GM18909 (cell line): Measurements from ENCODE around the gene CDC42EP2.
"Not testable (repeated sequence)": the region's sequence is repeated elsewhere in the genome, so short reads cannot be mapped to it uniquely, and the experiment has no call there.

Experiments
- ATAC-seq: cut with Tn5 transposase; IDR thresholded peaks from one replicate; pipeline ENCODE4 v1.9.1; 2021; ENCODE audit warnings: mild to moderate bottlenecking; ENCODE audit not compliant: unreplicated experiment, poor library complexity

Gene CDC42EP2

DNA sequence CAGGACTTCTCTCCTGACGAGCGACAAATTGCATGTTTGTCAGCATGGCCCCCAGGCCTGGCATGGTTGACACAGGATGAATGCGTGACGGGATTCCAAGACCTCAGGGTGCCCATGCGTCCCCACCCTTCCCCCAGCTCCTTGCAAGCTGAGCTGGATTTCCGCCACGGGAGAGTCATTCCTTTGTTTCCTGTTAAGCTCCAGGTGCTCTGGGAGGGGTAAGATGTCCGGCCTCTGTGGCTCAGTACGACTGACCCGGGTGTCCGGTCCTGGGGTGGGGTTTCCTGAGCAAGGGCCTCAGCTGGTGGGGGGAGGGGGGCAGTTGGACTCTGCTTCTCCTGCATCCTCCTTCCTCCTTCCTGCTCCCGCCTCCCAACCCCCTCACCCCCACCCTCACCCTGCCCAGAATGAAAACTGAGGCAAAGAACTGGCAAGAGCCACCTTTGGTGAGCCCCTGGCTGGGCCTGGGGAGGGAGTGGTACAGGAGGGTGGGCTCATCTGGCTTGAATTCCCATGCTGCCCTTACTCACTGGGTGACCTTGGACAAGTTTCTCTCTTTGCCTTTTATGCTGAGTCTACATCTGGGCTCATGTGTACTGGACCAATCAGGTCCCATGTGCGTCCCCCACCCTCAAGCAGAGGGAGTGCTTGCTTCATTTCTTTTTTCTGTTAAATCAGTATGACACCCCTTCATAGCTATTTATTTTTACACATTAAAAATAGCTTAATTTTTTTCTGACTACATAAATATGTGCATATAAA is 2.5 kb downstream of the CDC42EP2 start:
- ATAC-seq: no peak

GRCh38 chr11:65320386-65321075 is 5.9 kb downstream of the CDC42EP2 start:
- ATAC-seq: no peak

- ATAC-seq: no peak
Observed at GRCh38 chr11:65321076-65321475, 6.4 kb downstream of the CDC42EP2 start.

GRCh38 chr11:65321828-65322485 is 7.3 kb downstream of the CDC42EP2 start:
- no peak for ATAC-seq

GRCh38 chr11:65323813-65324212 is 9.1 kb downstream of the CDC42EP2 start:
- ATAC-seq: no peak

DNA sequence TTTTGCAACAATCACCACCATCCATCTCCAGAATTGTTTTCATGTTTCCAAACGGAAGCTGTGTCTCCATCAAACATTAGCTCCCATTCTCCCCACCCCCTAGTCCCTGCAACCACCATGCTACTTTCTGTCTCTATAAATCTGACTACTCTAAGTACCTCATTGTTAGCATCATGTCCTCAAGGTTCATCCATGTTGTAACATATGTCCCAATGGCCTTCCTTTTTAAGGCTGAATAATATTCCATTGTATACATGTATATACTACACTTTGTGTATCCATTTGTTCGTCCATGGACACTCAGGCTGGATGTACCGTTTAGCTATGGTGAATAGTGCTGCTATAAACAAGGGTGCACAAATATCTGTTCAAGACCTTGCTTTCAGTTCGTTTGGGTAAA is 10.8 kb downstream of the CDC42EP2 start:
- ATAC-seq: no peak

DNA sequence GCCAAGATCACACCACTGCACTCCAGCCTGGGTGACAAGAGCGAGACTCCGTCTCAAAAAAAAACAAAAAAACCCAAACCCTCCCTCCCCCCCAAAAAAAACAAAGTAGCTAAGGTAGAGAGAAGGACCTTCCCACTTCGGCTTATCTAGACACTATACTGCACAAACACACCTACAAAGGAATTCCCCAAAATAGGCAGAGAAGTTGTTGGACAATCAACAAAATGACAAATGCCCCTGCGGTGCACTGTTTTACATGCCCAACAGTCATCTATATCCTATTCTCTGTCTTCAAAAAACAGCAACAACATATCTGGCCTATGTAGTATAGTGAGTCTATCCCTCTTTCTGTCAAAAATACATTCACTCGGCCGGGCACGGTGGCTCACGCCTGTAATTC is 12.4 kb downstream of the CDC42EP2 start:
- ATAC-seq: no peak

GRCh38 chr11:65329478-65329877 is 14.8 kb downstream of the CDC42EP2 start:
- ATAC-seq: no peak

DNA sequence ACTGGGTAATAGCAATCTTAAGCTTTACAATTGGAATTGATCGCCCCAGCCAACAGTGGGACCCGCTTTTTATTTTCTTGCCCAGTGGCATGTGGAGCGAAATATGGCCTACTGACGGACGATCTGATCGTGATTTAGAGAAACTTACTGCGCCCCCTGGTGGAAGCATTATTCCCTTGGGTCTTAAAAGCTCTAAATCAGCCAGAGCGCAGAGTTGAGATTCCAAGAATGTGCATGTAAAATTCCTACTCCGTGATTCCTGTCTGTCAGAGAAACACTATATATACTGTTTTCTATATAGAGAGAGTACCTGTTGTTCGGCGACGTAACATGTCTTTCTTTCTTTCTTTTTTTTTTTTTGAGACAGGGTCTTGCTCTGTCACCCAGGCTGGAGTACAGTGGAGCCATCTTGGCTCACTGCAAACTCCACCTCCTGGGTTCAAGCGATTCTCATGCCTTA is 15.3 kb downstream of the CDC42EP2 start:
- no peak for ATAC-seq

DNA sequence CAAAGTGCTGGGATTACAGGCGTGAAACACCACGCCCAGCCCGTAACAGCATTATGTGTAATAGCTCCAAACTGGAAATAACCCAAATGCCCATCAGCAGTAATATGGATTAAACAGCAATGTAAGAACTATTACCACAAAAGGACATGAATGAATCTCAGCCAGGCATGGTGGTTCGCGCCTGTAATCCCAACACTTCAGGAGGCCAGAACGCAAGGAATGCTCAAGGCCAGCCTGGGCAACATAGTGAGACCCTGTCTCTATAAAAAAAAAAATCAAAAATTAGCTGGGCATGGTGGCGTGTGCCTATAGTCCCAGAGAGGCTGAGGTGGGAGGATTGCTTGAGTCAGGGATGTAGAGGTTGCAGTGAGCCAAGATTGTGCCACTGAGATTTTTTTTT is 15.9 kb downstream of the CDC42EP2 start:
- no peak for ATAC-seq

- not testable (repeated sequence) for ATAC-seq
Observed at GRCh38 chr11:65332591-65332990, 17.9 kb downstream of the CDC42EP2 start.

DNA sequence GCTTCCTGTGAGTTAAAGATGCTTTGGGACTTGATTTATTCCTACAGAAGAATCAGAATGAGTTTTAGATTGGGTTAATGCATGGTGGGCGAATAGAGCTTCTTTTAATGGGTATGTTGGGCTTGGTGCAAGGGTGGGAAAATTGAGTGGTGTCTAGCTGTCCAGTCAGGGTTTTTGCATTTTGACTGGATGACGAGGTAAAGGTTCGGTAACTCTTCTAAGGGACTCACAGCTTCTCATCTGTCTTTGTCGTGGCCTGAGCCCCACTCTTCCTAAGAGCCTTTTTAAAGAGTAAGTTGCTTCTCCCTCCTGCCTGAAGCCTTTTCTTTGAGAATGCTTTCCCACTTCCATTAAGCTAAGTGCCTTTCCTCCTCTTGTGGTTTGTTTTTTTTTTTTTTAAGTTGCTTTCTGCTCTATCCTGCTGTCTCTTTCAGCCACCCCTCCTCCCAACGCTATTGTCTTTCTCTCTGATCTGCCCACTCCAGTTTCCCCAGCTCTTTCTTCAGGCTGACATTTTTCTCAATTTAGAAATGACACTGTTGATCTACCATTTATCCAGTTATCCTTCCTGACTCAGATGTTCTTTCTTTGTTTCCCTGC is 20.1 kb downstream of the CDC42EP2 start:
- ATAC-seq: no peak

GRCh38 chr11:65338676-65339075 is 24.0 kb downstream of the CDC42EP2 start:
- no peak for ATAC-seq

DNA sequence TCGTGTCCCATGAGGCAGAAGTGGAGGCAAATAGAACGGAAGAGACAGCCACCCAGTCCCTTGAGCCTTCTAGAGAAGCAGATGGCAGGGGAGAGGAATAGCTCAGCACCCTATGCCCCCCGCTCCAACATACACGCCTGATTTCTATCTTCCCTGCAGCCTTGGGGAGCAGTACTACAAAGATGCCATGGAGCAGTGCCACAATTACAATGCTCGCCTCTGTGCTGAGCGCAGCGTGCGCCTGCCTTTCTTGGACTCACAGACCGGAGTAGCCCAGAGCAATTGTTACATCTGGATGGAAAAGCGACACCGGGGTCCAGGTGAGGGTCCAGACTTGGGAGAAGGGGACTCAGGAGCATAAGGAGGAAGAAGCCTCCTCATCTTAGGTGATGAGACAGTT is 25.6 kb downstream of the CDC42EP2 start:
- ATAC-seq: no peak

DNA sequence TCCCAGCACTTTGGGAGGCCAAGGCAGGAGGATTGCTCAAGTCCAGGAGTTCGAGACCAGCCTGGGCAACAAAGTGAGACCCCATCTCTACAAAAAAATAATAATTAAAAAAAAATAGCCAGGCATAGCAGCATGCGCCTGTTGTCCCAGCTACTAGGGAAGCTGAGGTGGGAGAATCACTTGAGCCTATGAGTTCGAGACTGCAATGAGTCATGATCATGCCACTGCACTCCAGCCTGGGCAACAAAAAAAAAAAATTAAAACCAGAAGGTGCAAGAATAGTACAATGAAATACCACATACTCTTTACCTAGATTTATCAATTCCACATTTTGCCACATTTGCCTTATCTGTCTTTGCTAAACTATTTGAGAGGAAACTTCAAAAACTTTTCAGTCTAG is 27.2 kb downstream of the CDC42EP2 start:
- ATAC-seq: no peak

DNA sequence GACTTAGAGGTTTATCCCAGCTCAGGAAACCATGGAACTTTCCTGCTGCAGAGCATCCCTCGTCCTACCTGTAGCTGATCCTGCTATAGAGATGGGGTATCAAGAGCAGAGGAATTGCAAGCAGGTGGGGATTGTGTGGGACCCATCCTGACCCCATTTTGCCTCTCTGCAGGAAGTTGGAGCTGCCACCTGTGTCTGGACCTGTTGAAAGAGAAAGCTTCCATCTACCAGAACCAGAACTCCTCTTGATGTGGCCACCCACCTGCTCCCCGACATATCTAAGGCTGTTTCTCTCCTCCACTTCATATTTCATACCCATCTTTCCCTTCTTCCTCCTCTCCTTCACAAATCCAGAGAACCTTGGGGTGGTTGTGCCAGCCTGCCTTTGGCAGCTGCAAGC is 36.8 kb downstream of the CDC42EP2 start:
- no peak for ATAC-seq

DNA sequence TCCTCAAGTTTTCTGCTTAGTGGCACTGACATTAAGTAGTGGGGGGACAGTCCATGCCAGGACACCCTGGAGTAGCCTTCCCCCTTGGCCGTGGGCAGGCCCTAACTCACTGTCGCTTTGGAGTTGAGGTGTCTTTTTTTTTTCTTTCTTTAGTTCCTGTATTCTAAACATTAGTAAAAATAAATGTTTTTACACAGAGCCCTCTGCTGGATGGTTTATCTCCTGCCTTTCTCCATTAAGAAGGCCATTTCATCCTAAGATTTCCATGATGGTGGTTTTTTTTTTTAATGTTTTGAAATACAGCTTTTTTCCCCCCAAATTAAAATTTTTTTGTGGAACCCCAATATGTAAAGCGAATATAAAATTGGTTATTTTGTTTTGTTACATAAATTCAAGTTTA is 38.1 kb downstream of the CDC42EP2 start:
- no peak for ATAC-seq

GRCh38 chr11:65353376-65353775 is 38.7 kb downstream of the CDC42EP2 start:
- ATAC-seq: no peak

GRCh38 chr11:65353900-65354264 is 39.2 kb downstream of the CDC42EP2 start:
- ATAC-seq: no peak

GRCh38 chr11:65354265-65355012 is 39.8 kb downstream of the CDC42EP2 start, which contains the start of gene TIGD3:
Gene TIGD3, plus strand, starts transcription at chr11:65354751. Its CDS starts 1,058 bp downstream, at chr11:65355809.
- ATAC-seq: peak; percentile 80
